Measurements from ENCODE around the gene SETBP1. TPM values are rescaled to one million over a fixed set of nuclear protein-coding genes. Genes with fewer than 3 reads are reported as not detected.

SETBP1 gene
- total and polyA plus RNA-seq, 2 of the 4 experiments (the other 2 are of a cell fraction), result 0.19 to 0.36 TPM

DNA sequence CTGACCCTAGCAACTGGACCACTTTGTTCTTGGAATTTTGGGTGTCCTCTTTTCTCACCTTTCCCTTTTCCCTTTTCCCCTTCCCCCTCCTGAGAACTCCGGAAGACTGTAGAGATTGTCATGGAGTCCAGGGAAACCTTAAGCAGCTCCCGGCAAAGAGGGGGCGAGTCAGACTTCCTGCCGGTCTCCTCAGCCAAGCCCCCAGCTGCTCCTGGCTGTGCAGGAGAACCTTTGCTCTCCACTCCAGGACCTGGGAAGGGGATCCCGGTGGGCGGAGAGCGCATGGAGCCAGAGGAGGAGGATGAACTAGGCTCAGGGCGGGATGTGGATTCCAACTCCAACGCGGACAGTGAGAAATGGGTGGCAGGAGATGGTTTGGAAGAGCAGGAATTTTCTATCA is 20.5 kb downstream of the SETBP1 start:
- intact Hi-C loops (cut with micrococcal nuclease), result no loop called here
- Histone ChIP-seq H3K36me3 (ENCODE audit: control insufficient read depth, insufficient read depth, low read length) (no peaks in the 10 kb centered on the region), H3K4ac (ENCODE audit: low read depth, low read length) (no peak overlapping the region), H3K27me3 (ENCODE audit: control insufficient read depth, insufficient read depth, low read length) (no peaks in the 10 kb centered on the region; the same call in 1 of the 2 replicates), H2BK15ac (ENCODE audit: low read depth, low read length) (no peak overlapping the region), H4K5ac (ENCODE audit: low read depth, low read length) (no peak overlapping the region), H2AK5ac (ENCODE audit: low read depth, low read length) (no peak overlapping the region), H2AK9ac (replicated peaks; ENCODE audit: low read depth, low read length, poor library complexity) (no peak overlapping the region), H3K79me1 (ENCODE audit: low read depth in 1 of 2, low read length in 2 of 2) (no peaks in the 10 kb centered on the region), H3K4me3 (ENCODE audit: insufficient read depth, low read depth, low read length) (no peak overlapping the region), H3K56ac (ENCODE audit: extremely low read depth, insufficient read depth, low read length) (no peak overlapping the region), H4K20me1 (ENCODE audit: insufficient read depth, low read length) (no peaks in the 10 kb centered on the region), H3K27ac (ENCODE audit: insufficient read depth, low read length) (no peak overlapping the region), H4K91ac (ENCODE audit: insufficient read depth, low read depth, low read length) (no peak overlapping the region), H3K9me1 (ENCODE audit: insufficient read depth, low read length) (no peaks in the 10 kb centered on the region), H2BK120ac (ENCODE audit: low read depth, low read length) (no peak overlapping the region), H3K4me2 (ENCODE audit: low read depth, low read length) (no peak overlapping the region), H2BK5ac (ENCODE audit: low read depth, low read length, poor library complexity, severe bottlenecking) (no peak overlapping the region), H3K14ac (replicated peaks; ENCODE audit: low read depth, low read length) (no peak overlapping the region), H3K9ac (ENCODE audit: low read depth, low read length) (no peak overlapping the region), H2BK20ac (ENCODE audit: low read depth, low read length) (no peak overlapping the region), H4K8ac (ENCODE audit: low read depth in 2 of 2, low read length in 2 of 2) (no peak overlapping the region), H3K9me3 (ENCODE audit: control insufficient read depth, insufficient read depth, low read length) (no peaks in the 10 kb centered on the region), H3K18ac (ENCODE audit: low read depth, low read length) (no peak overlapping the region), H2AFZ (replicated peaks; ENCODE audit: low read length, poor library complexity) (peak overlapping the region; percentile 27), H3K4me1 (ENCODE audit: control insufficient read depth, insufficient read depth, low read length) (no peaks in the 10 kb centered on the region), H3K23ac (ENCODE audit: low read depth, low read length) (no peak overlapping the region)
- ATAC-seq (ENCODE audit: low read depth), result no peak
- WGBS, 2 experiments (ENCODE audit: extremely low coverage in 2 of 2, insufficient read length in 1 of 2), result 85% methylated on average over 4 of the region's 10 CpGs; no CpG with 5 or more reads in 1 of the 2 experiments
- dilution Hi-C loops (cut with HindIII; ENCODE audit: low sequenced_read_pairs, unreplicated experiment), result no loop called here
- no peak for TF ChIP-seq MXI1 (IDR thresholded peaks at IDR 0.05; ENCODE audit: borderline replicate concordance, low read depth, low read length)
- no peak for TF ChIP-seq RFX5 (IDR thresholded peaks at IDR 0.05; ENCODE audit: low read depth, low read length)
- TF ChIP-seq MAFK (IDR thresholded peaks at IDR 0.05; ENCODE audit: low read depth, low read length), result no peak
- no peak for TF ChIP-seq CHD1 (IDR thresholded peaks at IDR 0.05; ENCODE audit: low read depth, low read length)
- no peak for TF ChIP-seq MAZ (IDR thresholded peaks at IDR 0.05; ENCODE audit: borderline replicate concordance, low read depth, low read length)
- TF ChIP-seq, protein P1, sequence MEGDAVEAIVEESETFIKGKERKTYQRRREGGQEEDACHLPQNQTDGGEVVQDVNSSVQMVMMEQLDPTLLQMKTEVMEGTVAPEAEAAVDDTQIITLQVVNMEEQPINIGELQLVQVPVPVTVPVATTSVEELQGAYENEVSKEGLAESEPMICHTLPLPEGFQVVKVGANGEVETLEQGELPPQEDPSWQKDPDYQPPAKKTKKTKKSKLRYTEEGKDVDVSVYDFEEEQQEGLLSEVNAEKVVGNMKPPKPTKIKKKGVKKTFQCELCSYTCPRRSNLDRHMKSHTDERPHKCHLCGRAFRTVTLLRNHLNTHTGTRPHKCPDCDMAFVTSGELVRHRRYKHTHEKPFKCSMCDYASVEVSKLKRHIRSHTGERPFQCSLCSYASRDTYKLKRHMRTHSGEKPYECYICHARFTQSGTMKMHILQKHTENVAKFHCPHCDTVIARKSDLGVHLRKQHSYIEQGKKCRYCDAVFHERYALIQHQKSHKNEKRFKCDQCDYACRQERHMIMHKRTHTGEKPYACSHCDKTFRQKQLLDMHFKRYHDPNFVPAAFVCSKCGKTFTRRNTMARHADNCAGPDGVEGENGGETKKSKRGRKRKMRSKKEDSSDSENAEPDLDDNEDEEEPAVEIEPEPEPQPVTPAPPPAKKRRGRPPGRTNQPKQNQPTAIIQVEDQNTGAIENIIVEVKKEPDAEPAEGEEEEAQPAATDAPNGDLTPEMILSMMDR (conservative IDR thresholded peaks at IDR 0.05; ENCODE audit: low read depth, low read length), result no peak
- no peak for TF ChIP-seq RAD21 (IDR thresholded peaks at IDR 0.05; ENCODE audit: low read length)
- TF ChIP-seq FOS (IDR thresholded peaks at IDR 0.05; ENCODE audit: low read depth, low read length), result no peak
- DNase-seq, result no peak
- BruUV-seq (replicated peaks), result no TSS peak
- in situ Hi-C loops (cut with MboI; ENCODE audit: low sequenced_read_pairs), result loop anchor here (10.0 kb wide), 1 partner anchor 64 kb away; no protein-coding TSS in a partner anchor
- ChIA-PET CTCF (no interaction called here), POLR2A (ENCODE audit: unreplicated experiment) (no interaction called here)

Measured in IMR-90 (cell line).